ENCODE measurements around the gene FXYD6.

The FXYD6 gene

GRCh38 chr11:117906126-117906525 lies 29.7 kb upstream of the FXYD6 start:
- TF ChIP-seq CTCF (IDR thresholded peaks at IDR 0.05): no peak
- no peak for DNase-seq
- H3K4me1 Mint-ChIP-seq: peaks cover 24% of the 10 kb centered on the region
- H3K9me3 Mint-ChIP-seq: no peaks in the 10 kb centered on the region
- H3K27ac Mint-ChIP-seq: no peak overlapping the region
- no peaks in the 10 kb centered on the region for H3K36me3 Mint-ChIP-seq (ENCODE audit: low read depth)
- peaks cover 24% of the 10 kb centered on the region for H3K27me3 Mint-ChIP-seq (ENCODE audit: low read depth, poor library complexity)
- H3K4me3 Mint-ChIP-seq: no peak overlapping the region

GRCh38 chr11:117905524-117905923 lies 29.1 kb upstream of the FXYD6 start:
- Mint-ChIP-seq H3K36me3 (ENCODE audit: low read depth) (no peaks in the 10 kb centered on the region), H3K4me1 (peaks cover 24% of the 10 kb centered on the region), H3K9me3 (no peaks in the 10 kb centered on the region), H3K27ac (no peak overlapping the region), H3K4me3 (no peak overlapping the region), H3K27me3 (ENCODE audit: low read depth, poor library complexity) (peaks cover 24% of the 10 kb centered on the region)
- no peak for DNase-seq
- TF ChIP-seq CTCF (IDR thresholded peaks at IDR 0.05): no peak

DNA sequence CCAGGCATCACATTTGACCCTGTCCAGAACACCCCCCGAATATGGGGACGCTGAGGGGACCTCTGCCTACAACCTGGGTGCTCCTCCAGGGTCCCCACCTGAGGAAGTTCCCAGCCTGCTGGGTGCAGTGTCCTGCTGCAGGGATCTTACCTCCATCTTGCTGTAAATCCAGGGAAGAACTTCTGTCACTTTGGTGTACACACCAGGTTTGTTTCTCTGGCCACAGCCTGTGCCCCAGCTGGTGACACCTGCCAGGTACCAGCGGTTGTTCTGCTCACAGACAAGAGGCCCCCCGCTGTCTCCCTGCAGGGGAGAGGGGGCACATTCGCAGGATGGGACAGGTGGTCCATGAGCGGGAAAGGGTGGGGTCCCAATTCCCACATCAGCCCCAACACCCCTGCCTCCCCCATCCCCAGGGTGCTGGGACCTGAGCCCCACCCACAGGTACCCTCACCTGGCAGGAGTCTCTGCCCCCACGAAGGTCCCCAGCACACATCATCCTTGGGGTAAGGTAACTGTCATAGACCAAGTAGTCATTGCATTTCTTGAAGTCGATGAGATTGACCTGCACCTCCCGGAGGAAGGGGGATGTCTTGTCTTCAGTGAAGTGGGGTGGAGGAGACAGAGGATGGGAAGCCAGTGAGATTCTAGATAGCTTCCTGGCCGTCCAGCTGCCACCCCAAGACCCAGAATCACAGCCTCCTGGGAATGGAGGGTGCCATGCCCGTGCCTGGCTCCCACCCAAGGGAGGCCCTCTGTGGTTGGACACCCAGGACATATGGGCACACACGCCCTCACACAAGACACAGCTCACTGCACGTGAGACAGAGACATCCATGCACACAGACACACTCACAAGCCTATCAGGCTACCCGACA lies 27.3 kb upstream of the FXYD6 start:
- Mint-ChIP-seq H3K9me3 (no peaks in the 10 kb centered on the region), H3K4me3 (no peak overlapping the region), H3K27me3 (ENCODE audit: low read depth, poor library complexity) (peaks cover 30% of the 10 kb centered on the region), H3K4me1 (peaks cover 15% of the 10 kb centered on the region), H3K27ac (no peak overlapping the region), H3K36me3 (ENCODE audit: low read depth) (no peaks in the 10 kb centered on the region)
- DNase-seq: no peak
- TF ChIP-seq CTCF (IDR thresholded peaks at IDR 0.05): no peak

- Mint-ChIP-seq H3K4me1 (peaks cover 2% of the 10 kb centered on the region), H3K27me3 (ENCODE audit: low read depth, poor library complexity) (peaks cover 34% of the 10 kb centered on the region), H3K36me3 (ENCODE audit: low read depth) (no peaks in the 10 kb centered on the region), H3K4me3 (no peak overlapping the region), H3K9me3 (no peaks in the 10 kb centered on the region), H3K27ac (no peak overlapping the region)
- DNase-seq: no peak
- TF ChIP-seq CTCF (IDR thresholded peaks at IDR 0.05): no peak
Measured at GRCh38 chr11:117902001-117902845, 25.8 kb upstream of the FXYD6 start.

- H3K4me1 Mint-ChIP-seq: no peaks in the 10 kb centered on the region
- TF ChIP-seq CTCF (IDR thresholded peaks at IDR 0.05): no peak
- no peak overlapping the region for H3K4me3 Mint-ChIP-seq
- no peak overlapping the region for H3K27ac Mint-ChIP-seq
- no peaks in the 10 kb centered on the region for H3K9me3 Mint-ChIP-seq
- peaks cover 37% of the 10 kb centered on the region for H3K27me3 Mint-ChIP-seq (ENCODE audit: low read depth, poor library complexity)
- no peak for DNase-seq
- no peaks in the 10 kb centered on the region for H3K36me3 Mint-ChIP-seq (ENCODE audit: low read depth)
Measured at GRCh38 chr11:117901601-117902000, 25.1 kb upstream of the FXYD6 start.
